ENCODE results near the gene MACF1. TPM values are rescaled to one million over a fixed set of nuclear protein-coding genes. Genes with fewer than 3 reads are reported as not detected.

Gene MACF1
- total RNA-seq, 1 donor from 2014 or later: 222 TPM

GRCh38 chr1:39226836-39227235, 22.3 kb downstream of the MACF1 start:
- Histone ChIP-seq H3K27me3 (no peaks in the 10 kb centered on the region), H4K20me1 (ENCODE audit: low read depth) (peaks cover 60% of the 10 kb centered on the region), H2AFZ (replicated peaks) (no peak overlapping the region), H3K4me3 (no peak overlapping the region), H3K4me1 (peaks cover 25% of the 10 kb centered on the region), H3K4me2 (no peak overlapping the region), H3K27ac (no peak overlapping the region), H3K36me3 (no peaks in the 10 kb centered on the region), H3K9me3 (ENCODE audit: low read depth) (no peaks in the 10 kb centered on the region), H3K79me2 (ENCODE audit: low read depth) (peaks cover 96% of the 10 kb centered on the region), H3K9ac (no peak overlapping the region), H3F3A (ENCODE audit: low read depth) (peaks cover 23% of the 10 kb centered on the region)
- Mint-ChIP-seq H3K27me3 (ENCODE audit: insufficient read depth, low read depth) (no peaks in the 10 kb centered on the region), H3K27ac (no peak overlapping the region), H3K36me3 (peaks cover 3% of the 10 kb centered on the region), H3K4me1 (peaks cover 15% of the 10 kb centered on the region), H3K9me3 (no peaks in the 10 kb centered on the region), H3K4me3 (no peak overlapping the region)
- DNase-seq (ENCODE audit: low spot score): no peak
- TF ChIP-seq CTCF (IDR thresholded peaks at IDR 0.05) (no peak), EZH2phosphoT487 (IDR thresholded peaks at IDR 0.05) (no peak), EZH2 (IDR thresholded peaks at IDR 0.05) (no peak)

GRCh38 chr1:39228252-39228651, 23.8 kb downstream of the MACF1 start:
- Histone ChIP-seq H3K9me3 (ENCODE audit: low read depth) (no peaks in the 10 kb centered on the region), H2AFZ (replicated peaks) (no peak overlapping the region), H3K4me2 (no peak overlapping the region), H3F3A (ENCODE audit: low read depth) (peaks cover 19% of the 10 kb centered on the region), H3K27me3 (no peaks in the 10 kb centered on the region), H3K9ac (no peak overlapping the region), H3K27ac (no peak overlapping the region), H3K4me1 (peaks cover 25% of the 10 kb centered on the region), H3K36me3 (no peaks in the 10 kb centered on the region), H3K4me3 (no peak overlapping the region), H3K79me2 (ENCODE audit: low read depth) (peaks cover 91% of the 10 kb centered on the region), H4K20me1 (ENCODE audit: low read depth) (peaks cover 49% of the 10 kb centered on the region)
- TF ChIP-seq CTCF (IDR thresholded peaks at IDR 0.05) (no peak), EZH2phosphoT487 (IDR thresholded peaks at IDR 0.05) (no peak), EZH2 (IDR thresholded peaks at IDR 0.05) (no peak)
- Mint-ChIP-seq H3K4me1 (peaks cover 16% of the 10 kb centered on the region), H3K27ac (no peak overlapping the region), H3K9me3 (no peaks in the 10 kb centered on the region), H3K4me3 (no peak overlapping the region), H3K36me3 (peaks cover 6% of the 10 kb centered on the region), H3K27me3 (ENCODE audit: insufficient read depth, low read depth) (no peaks in the 10 kb centered on the region)
- no peak for DNase-seq (ENCODE audit: low spot score)

- H3K79me2 ChIP-seq (ENCODE audit: low read depth): peaks cover 80% of the 10 kb centered on the region
- H3F3A ChIP-seq (ENCODE audit: low read depth): peaks cover 22% of the 10 kb centered on the region
- no peak overlapping the region for H3K9ac ChIP-seq
- H3K4me3 ChIP-seq: no peak overlapping the region
- no peak overlapping the region for H3K27ac ChIP-seq
- H3K9me3 ChIP-seq (ENCODE audit: low read depth): no peaks in the 10 kb centered on the region
- H2AFZ ChIP-seq (replicated peaks): no peak overlapping the region
- no peaks in the 10 kb centered on the region for H3K36me3 ChIP-seq
- H3K4me1 ChIP-seq: peaks cover 25% of the 10 kb centered on the region
- no peaks in the 10 kb centered on the region for H3K27me3 Mint-ChIP-seq (ENCODE audit: insufficient read depth, low read depth)
- H3K4me1 Mint-ChIP-seq: peaks cover 18% of the 10 kb centered on the region
- peaks cover 6% of the 10 kb centered on the region for H3K36me3 Mint-ChIP-seq
- no peak overlapping the region for H3K4me2 ChIP-seq
- H3K9me3 Mint-ChIP-seq: no peaks in the 10 kb centered on the region
- H3K27ac Mint-ChIP-seq: no peak overlapping the region
- TF ChIP-seq CTCF (IDR thresholded peaks at IDR 0.05): no peak
- no peak for TF ChIP-seq EZH2phosphoT487 (IDR thresholded peaks at IDR 0.05)
- TF ChIP-seq EZH2 (IDR thresholded peaks at IDR 0.05): no peak
- DNase-seq (ENCODE audit: low spot score): no peak
- peaks cover 44% of the 10 kb centered on the region for H4K20me1 ChIP-seq (ENCODE audit: low read depth)
- H3K27me3 ChIP-seq: no peaks in the 10 kb centered on the region
- no peak overlapping the region for H3K4me3 Mint-ChIP-seq
Observed at GRCh38 chr1:39229504-39229903, 25.0 kb downstream of the MACF1 start.

Measured in neural progenitor cell (in vitro differentiated cells).